22Rv1 (cell line): ENCODE data around the gene STK39.

ENCODE experiments used
- H3K27ac ChIP-seq: fragments of 450-650 bp; 2 replicates; pipeline ENCODE4 v1.5.1; 2017
- CTCF ChIP-seq: fragments of 450-650 bp; IDR thresholded peaks from 2 replicates; pipeline ENCODE4 v1.5.1; 2017; ENCODE audit warnings: mild to moderate bottlenecking
- ZFX ChIP-seq: fragments of 450-650 bp; IDR thresholded peaks from 2 replicates; pipeline ENCODE4 v1.6.1; 2017; ENCODE audit warnings: antibody characterized with exemption, borderline replicate concordance

The STK39 gene

GRCh38 chr2:168157926-168158325 is 89.5 kb downstream of the STK39 start:
- no peak overlapping the region for H3K27ac ChIP-seq
- TF ChIP-seq ZFX (no peak), CTCF (no peak)

- TF ChIP-seq CTCF = no peak
- no peak for TF ChIP-seq ZFX
- H3K27ac ChIP-seq = no peak overlapping the region
Observed at GRCh38 chr2:168157070-168157469, 90.3 kb downstream of the STK39 start.

GRCh38 chr2:168156661-168157060 is 90.7 kb downstream of the STK39 start:
- no peak for TF ChIP-seq CTCF
- TF ChIP-seq ZFX = no peak
- H3K27ac ChIP-seq = no peak overlapping the region

- TF ChIP-seq CTCF (no peak), ZFX (no peak)
- no peak overlapping the region for H3K27ac ChIP-seq
Observed at GRCh38 chr2:168155680-168156079, 91.7 kb downstream of the STK39 start.

- no peak for TF ChIP-seq CTCF
- TF ChIP-seq ZFX = no peak
- H3K27ac ChIP-seq = no peak overlapping the region
Observed at GRCh38 chr2:168155046-168155445, 92.3 kb downstream of the STK39 start.

GRCh38 chr2:168152902-168153530 is 94.4 kb downstream of the STK39 start:
- TF ChIP-seq CTCF = no peak
- no peak overlapping the region for H3K27ac ChIP-seq

- no peak overlapping the region for H3K27ac ChIP-seq
- TF ChIP-seq ZFX (no peak), CTCF (no peak)
Observed at GRCh38 chr2:168149986-168150385, 97.4 kb downstream of the STK39 start.
